Left lung (tissue), 10 donors: ENCODE results near the gene OVAAL. TPM values are rescaled to one million over a fixed set of nuclear protein-coding genes. Genes with fewer than 3 reads are reported as not detected.
A peak's percentile ranks its signal among the peaks of the same experiment; 100 is the strongest.

Experiments used
- ATAC-seq: fragments of 200-7000 bp; cut with Tn5 transposase; one replicate; pipeline ENCODE4 v1.9.1; 2020; ENCODE audit warnings: moderate library complexity
- DNase-seq, 4 donors: peaks; one replicate each; pipeline ENCODE4 v3.0.0-alpha.2; 2013 to 2020
- H3K27ac ChIP-seq, 2 donors: fragments of 200-600 bp; sonication (generic) in 1 of 2; one replicate each; pipeline versions ENCODE4 v1.5.0 to v1.8.0; 2020 to 2021
- H3K27me3 ChIP-seq, 2 donors: fragments of 200-600 bp; sonication (generic) in 1 of 2; one replicate each; pipeline versions ENCODE4 v1.5.0 to v1.8.0; 2020 to 2021
- H3K36me3 ChIP-seq, 2 donors: fragments of 200-600 bp; sonication (generic) in 1 of 2; one replicate each; pipeline versions ENCODE4 v1.5.0 to v1.8.0; 2020 to 2021
- H3K4me1 ChIP-seq, 2 donors: fragments of 200-600 bp; one replicate each; pipeline ENCODE4 v1.8.0; 2021
- H3K4me3 ChIP-seq, 2 donors: fragments of 200-600 bp; sonication (generic) in 1 of 2; one replicate each; pipeline versions ENCODE4 v1.5.0 to v1.8.0; 2020 to 2021; ENCODE audit warnings: mild to moderate bottlenecking in 1 of 2
- H3K9me3 ChIP-seq, 2 donors: fragments of 200-600 bp; sonication (generic) in 1 of 2; one replicate each; pipeline versions ENCODE4 v1.5.0 to v1.8.0; 2020 to 2021
- intact Hi-C, 2 donors: fragments of 100-400 bp; cut with DNase I; formaldehyde crosslinking; loops; one replicate each; pipeline versions ENCODE4 v1.11.2 to v1.14.2; 2022
- polyA plus RNA-seq, 6 donors: library from polyadenylated mRNA; unstranded; fragments of 120-200 nt; gene quantifications; one replicate each; pipeline ENCODE4 v1.2.1, GENCODE V29; 2013; ENCODE audit not compliant: insufficient read length in 6 of 6
- total RNA-seq, 2 donors: library from RNA; stranded (reverse); fragmentation: NEBNext Ultra II Directional; extraction: Animal tissue kit (Norgen Biotek cat#: 25700); gene quantifications; one replicate each; pipeline ENCODE4 v1.2.1, GENCODE V29; 2021
- TF ChIP-seq, protein P1 (sequence below), 2 donors: fragments of 200-600 bp; sonication (generic) in 1 of 2; IDR thresholded peaks; one replicate each; pipeline versions ENCODE4 v1.5.0 to v1.8.0; 2021; ENCODE audit warnings: antibody characterized with exemption in 2 of 2
- donor health status: DM: no; HTN: yes; CAD: no.
- donor health status: DM: no; HTN: no; CAD: no.

Gene OVAAL
- total and polyA plus RNA-seq, 8 donors = not detected

- Histone ChIP-seq H3K9me3 (no peaks in the 10 kb centered on the region), H3K4me3 (no peak overlapping the region), H3K4me1 (no peaks in the 10 kb centered on the region), H3K27me3 (no peaks in the 10 kb centered on the region), H3K36me3 (no peaks in the 10 kb centered on the region), H3K27ac (no peak overlapping the region)
- no peak for DNase-seq
- intact Hi-C loops = no loop called here
- no peak for ATAC-seq
- TF ChIP-seq, protein P1, sequence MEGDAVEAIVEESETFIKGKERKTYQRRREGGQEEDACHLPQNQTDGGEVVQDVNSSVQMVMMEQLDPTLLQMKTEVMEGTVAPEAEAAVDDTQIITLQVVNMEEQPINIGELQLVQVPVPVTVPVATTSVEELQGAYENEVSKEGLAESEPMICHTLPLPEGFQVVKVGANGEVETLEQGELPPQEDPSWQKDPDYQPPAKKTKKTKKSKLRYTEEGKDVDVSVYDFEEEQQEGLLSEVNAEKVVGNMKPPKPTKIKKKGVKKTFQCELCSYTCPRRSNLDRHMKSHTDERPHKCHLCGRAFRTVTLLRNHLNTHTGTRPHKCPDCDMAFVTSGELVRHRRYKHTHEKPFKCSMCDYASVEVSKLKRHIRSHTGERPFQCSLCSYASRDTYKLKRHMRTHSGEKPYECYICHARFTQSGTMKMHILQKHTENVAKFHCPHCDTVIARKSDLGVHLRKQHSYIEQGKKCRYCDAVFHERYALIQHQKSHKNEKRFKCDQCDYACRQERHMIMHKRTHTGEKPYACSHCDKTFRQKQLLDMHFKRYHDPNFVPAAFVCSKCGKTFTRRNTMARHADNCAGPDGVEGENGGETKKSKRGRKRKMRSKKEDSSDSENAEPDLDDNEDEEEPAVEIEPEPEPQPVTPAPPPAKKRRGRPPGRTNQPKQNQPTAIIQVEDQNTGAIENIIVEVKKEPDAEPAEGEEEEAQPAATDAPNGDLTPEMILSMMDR (IDR thresholded peaks at IDR 0.05) = no peak
These were observed 45.1 kb downstream of the OVAAL start for GRCh38 chr1:180603850-180604226.

- peaks cover 0 to 8% of the 10 kb centered on the region in 2 donors for H3K4me1 ChIP-seq
- no peak overlapping the region for H3K4me3 ChIP-seq
- DNase-seq (no peak), ATAC-seq (no peak)
- no peaks in the 10 kb centered on the region for H3K27me3 ChIP-seq
- H3K36me3 ChIP-seq = no peaks in the 10 kb centered on the region
- H3K27ac ChIP-seq = no peak overlapping the region
- TF ChIP-seq, protein P1 (IDR thresholded peaks at IDR 0.05) = no peak
- no peaks in the 10 kb centered on the region for H3K9me3 ChIP-seq
- intact Hi-C loops = no loop called here
These were observed 47.4 kb downstream of the OVAAL start for GRCh38 chr1:180606155-180606554.

DNA sequence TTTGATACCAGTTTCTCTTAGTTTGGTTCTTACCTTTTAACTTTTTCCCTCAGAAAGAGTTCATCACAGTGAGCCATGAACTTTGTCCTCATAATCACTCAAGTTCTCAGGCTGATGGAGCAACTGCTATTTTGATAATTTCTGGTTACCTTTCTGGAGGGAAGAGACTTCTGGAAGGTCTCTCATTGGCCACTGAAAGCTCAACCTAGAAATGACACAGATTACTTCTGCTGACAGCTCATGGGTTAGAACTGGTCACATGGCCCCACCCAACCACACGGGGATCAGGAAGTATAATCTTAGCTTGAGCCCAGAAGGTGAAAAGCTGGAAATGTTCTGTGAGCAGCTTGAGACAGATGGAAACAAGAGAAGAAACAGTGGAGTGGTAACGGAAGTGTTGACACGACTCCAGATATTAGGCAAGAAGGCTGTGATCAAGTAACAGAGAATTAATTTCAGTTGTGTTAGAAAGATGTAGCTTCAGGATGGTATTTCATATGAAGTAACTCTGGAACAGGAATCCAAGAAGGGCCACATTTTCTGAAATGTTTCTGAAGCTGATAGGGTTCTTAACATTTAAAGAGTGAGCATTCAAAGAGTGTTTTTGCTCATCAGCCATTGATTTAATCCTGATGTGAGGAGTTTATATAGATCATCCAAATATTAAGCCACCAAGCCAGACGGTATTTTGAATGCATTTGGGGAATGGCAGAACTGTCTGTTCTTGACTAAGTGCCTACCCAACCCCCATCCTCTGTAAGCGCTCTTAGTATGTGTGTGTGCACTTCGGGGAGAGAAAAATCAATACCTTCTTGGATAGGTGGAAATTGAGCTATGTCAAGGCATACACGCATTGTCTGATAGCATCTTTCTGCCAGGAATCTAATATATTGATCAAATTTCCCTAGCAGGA is 51.1 kb downstream of the OVAAL start:
- intact Hi-C loops = no loop called here
- Histone ChIP-seq H3K36me3 (no peaks in the 10 kb centered on the region), H3K27ac (peak overlapping the region in 1 of 2 donors; percentile 29), H3K4me1 (peaks cover 0 to 19% of the 10 kb centered on the region in 2 donors), H3K9me3 (no peaks in the 10 kb centered on the region), H3K27me3 (no peaks in the 10 kb centered on the region), H3K4me3 (no peak overlapping the region)
- DNase-seq (peak in 2 of 4 donors; percentile 57 to 74), ATAC-seq (peak; percentile 55)
- TF ChIP-seq, protein P1 (IDR thresholded peaks at IDR 0.05) = no peak

- H3K4me3 ChIP-seq = no peak overlapping the region
- TF ChIP-seq, protein P1 (IDR thresholded peaks at IDR 0.05) = no peak
- H3K27me3 ChIP-seq = no peaks in the 10 kb centered on the region
- ATAC-seq (no peak), DNase-seq (no peak)
- H3K36me3 ChIP-seq = no peaks in the 10 kb centered on the region
- intact Hi-C loops = no loop called here
- no peaks in the 10 kb centered on the region for H3K9me3 ChIP-seq
- peaks cover 0 to 19% of the 10 kb centered on the region in 2 donors for H3K4me1 ChIP-seq
- H3K27ac ChIP-seq = peak overlapping the region; percentile 46 to 58
These were observed 51.8 kb downstream of the OVAAL start for GRCh38 chr1:180610556-180611015.
